Measurements from ENCODE around the gene CHD6. TPM values are rescaled to one million over a fixed set of nuclear protein-coding genes. Genes with fewer than 3 reads are reported as not detected.

CHD6 gene
- total and polyA plus RNA-seq, 2 of the 13 experiments (the other 11 are each of a cell fraction or from before 2014, with no cell fraction given), result 14.4 to 52.0 TPM

DNA sequence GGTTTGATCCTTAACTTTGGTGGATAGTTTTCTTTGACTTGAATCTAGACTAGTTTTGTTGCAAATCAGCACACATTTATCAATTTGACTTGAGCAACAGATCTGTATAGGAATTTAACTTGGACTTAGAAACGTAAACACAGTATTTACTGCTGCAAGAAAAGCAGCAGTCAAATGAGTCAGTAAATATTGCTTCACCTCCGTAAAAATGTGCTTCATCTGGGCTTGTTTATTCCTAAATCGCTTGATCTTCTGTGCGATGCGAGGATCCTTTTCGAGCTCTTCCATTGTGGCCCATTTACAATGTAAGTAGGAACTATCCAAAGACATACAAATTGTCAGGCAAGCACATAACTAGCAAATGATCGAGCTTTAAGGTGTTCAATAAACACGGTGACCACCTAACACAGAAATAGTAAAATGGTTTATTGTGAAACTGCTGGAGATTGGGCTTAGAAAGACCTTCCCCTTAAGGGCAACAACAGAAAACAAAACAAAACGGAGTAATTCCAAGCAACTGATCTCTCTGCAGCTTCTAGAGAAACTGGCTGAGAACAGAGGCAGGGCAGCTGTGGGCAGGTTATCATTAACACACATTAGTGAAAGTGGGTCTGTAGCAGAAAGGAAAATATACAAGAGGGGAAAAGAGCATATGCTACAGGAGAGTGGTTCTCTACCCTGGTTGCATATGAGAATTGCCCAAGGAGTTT lies 120.8 kb downstream of the CHD6 start (continued):
- TF ChIP-seq, protein P1, sequence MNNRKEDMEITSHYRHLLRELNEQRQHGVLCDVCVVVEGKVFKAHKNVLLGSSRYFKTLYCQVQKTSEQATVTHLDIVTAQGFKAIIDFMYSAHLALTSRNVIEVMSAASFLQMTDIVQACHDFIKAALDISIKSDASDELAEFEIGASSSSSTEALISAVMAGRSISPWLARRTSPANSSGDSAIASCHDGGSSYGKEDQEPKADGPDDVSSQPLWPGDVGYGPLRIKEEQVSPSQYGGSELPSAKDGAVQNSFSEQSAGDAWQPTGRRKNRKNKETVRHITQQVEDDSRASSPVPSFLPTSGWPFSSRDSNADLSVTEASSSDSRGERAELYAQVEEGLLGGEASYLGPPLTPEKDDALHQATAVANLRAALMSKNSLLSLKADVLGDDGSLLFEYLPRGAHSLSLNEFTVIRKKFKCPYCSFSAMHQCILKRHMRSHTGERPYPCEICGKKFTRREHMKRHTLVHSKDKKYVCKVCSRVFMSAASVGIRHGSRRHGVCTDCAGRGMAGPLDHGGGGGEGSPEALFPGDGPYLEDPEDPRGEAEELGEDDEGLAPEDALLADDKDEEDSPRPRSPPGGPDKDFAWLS (CRISPR knock-in tag; IDR thresholded peaks at IDR 0.05; ENCODE audit: borderline replicate concordance), result no peak
- TF ChIP-seq, protein P2, sequence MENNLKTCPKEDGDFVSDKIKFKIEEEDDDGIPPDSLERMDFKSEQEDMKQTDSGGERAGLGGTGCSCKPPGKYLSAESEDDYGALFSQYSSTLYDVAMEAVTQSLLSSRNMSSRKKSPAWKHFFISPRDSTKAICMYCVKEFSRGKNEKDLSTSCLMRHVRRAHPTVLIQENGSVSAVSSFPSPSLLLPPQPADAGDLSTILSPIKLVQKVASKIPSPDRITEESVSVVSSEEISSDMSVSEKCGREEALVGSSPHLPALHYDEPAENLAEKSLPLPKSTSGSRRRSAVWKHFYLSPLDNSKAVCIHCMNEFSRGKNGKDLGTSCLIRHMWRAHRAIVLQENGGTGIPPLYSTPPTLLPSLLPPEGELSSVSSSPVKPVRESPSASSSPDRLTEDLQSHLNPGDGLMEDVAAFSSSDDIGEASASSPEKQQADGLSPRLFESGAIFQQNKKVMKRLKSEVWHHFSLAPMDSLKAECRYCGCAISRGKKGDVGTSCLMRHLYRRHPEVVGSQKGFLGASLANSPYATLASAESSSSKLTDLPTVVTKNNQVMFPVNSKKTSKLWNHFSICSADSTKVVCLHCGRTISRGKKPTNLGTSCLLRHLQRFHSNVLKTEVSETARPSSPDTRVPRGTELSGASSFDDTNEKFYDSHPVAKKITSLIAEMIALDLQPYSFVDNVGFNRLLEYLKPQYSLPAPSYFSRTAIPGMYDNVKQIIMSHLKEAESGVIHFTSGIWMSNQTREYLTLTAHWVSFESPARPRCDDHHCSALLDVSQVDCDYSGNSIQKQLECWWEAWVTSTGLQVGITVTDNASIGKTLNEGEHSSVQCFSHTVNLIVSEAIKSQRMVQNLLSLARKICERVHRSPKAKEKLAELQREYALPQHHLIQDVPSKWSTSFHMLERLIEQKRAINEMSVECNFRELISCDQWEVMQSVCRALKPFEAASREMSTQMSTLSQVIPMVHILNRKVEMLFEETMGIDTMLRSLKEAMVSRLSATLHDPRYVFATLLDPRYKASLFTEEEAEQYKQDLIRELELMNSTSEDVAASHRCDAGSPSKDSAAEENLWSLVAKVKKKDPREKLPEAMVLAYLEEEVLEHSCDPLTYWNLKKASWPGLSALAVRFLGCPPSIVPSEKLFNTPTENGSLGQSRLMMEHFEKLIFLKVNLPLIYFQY (CRISPR knock-in tag; IDR thresholded peaks at IDR 0.05; ENCODE audit: borderline replicate concordance), result peak; percentile 80
- TF ChIP-seq CEBPG (CRISPR knock-in tag; IDR thresholded peaks at IDR 0.05) (peak; percentile 99), NCOA2 (CRISPR knock-in tag; IDR thresholded peaks at IDR 0.05) (peak; percentile 91), FOXO1 (CRISPR knock-in tag; IDR thresholded peaks at IDR 0.05) (peak; percentile 99), ZNF235 (CRISPR knock-in tag; IDR thresholded peaks at IDR 0.05; ENCODE audit: borderline replicate concordance) (no peak), ZNF510 (CRISPR knock-in tag; IDR thresholded peaks at IDR 0.05; ENCODE audit: low read depth) (0 out of 2 replicates have a peak, but pooled peaks have one; percentile 34), MIXL1 (CRISPR knock-in tag; IDR thresholded peaks at IDR 0.05) (peak; percentile 98), GATAD2A (CRISPR knock-in tag; IDR thresholded peaks at IDR 0.05) (peak; percentile 99), MED1 (CRISPR knock-in tag; IDR thresholded peaks at IDR 0.05) (peak; percentile 91), ZNF44 (CRISPR knock-in tag; IDR thresholded peaks at IDR 0.05) (no peak), ZSCAN12 (CRISPR knock-in tag; IDR thresholded peaks at IDR 0.05) (no peak), NFKB2 (CRISPR knock-in tag; IDR thresholded peaks at IDR 0.05; ENCODE audit: borderline replicate concordance) (no peak), ZKSCAN1 (IDR thresholded peaks at IDR 0.05; ENCODE audit: low read length) (no peak; the same call in 1 of the 2 replicates)
- TF ChIP-seq, protein P3, sequence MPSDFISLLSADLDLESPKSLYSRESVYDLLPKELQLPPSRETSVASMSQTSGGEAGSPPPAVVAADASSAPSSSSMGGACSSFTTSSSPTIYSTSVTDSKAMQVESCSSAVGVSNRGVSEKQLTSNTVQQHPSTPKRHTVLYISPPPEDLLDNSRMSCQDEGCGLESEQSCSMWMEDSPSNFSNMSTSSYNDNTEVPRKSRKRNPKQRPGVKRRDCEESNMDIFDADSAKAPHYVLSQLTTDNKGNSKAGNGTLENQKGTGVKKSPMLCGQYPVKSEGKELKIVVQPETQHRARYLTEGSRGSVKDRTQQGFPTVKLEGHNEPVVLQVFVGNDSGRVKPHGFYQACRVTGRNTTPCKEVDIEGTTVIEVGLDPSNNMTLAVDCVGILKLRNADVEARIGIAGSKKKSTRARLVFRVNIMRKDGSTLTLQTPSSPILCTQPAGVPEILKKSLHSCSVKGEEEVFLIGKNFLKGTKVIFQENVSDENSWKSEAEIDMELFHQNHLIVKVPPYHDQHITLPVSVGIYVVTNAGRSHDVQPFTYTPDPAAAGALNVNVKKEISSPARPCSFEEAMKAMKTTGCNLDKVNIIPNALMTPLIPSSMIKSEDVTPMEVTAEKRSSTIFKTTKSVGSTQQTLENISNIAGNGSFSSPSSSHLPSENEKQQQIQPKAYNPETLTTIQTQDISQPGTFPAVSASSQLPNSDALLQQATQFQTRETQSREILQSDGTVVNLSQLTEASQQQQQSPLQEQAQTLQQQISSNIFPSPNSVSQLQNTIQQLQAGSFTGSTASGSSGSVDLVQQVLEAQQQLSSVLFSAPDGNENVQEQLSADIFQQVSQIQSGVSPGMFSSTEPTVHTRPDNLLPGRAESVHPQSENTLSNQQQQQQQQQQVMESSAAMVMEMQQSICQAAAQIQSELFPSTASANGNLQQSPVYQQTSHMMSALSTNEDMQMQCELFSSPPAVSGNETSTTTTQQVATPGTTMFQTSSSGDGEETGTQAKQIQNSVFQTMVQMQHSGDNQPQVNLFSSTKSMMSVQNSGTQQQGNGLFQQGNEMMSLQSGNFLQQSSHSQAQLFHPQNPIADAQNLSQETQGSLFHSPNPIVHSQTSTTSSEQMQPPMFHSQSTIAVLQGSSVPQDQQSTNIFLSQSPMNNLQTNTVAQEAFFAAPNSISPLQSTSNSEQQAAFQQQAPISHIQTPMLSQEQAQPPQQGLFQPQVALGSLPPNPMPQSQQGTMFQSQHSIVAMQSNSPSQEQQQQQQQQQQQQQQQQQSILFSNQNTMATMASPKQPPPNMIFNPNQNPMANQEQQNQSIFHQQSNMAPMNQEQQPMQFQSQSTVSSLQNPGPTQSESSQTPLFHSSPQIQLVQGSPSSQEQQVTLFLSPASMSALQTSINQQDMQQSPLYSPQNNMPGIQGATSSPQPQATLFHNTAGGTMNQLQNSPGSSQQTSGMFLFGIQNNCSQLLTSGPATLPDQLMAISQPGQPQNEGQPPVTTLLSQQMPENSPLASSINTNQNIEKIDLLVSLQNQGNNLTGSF (CRISPR knock-in tag; IDR thresholded peaks at IDR 0.05), result no peak
- TF ChIP-seq, protein P4, sequence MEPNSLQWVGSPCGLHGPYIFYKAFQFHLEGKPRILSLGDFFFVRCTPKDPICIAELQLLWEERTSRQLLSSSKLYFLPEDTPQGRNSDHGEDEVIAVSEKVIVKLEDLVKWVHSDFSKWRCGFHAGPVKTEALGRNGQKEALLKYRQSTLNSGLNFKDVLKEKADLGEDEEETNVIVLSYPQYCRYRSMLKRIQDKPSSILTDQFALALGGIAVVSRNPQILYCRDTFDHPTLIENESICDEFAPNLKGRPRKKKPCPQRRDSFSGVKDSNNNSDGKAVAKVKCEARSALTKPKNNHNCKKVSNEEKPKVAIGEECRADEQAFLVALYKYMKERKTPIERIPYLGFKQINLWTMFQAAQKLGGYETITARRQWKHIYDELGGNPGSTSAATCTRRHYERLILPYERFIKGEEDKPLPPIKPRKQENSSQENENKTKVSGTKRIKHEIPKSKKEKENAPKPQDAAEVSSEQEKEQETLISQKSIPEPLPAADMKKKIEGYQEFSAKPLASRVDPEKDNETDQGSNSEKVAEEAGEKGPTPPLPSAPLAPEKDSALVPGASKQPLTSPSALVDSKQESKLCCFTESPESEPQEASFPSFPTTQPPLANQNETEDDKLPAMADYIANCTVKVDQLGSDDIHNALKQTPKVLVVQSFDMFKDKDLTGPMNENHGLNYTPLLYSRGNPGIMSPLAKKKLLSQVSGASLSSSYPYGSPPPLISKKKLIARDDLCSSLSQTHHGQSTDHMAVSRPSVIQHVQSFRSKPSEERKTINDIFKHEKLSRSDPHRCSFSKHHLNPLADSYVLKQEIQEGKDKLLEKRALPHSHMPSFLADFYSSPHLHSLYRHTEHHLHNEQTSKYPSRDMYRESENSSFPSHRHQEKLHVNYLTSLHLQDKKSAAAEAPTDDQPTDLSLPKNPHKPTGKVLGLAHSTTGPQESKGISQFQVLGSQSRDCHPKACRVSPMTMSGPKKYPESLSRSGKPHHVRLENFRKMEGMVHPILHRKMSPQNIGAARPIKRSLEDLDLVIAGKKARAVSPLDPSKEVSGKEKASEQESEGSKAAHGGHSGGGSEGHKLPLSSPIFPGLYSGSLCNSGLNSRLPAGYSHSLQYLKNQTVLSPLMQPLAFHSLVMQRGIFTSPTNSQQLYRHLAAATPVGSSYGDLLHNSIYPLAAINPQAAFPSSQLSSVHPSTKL (CRISPR knock-in tag; IDR thresholded peaks at IDR 0.05), result peak; percentile 99

Data from HepG2 (cell line).